Body of pancreas (tissue), 4 donors: ENCODE measurements around the gene TOX4. TPM values are rescaled to one million over a fixed set of nuclear protein-coding genes. Genes with fewer than 3 reads are reported as not detected.

ENCODE experiments used
- ATAC-seq: fragments of 150-250 bp; one replicate; pipeline ENCODE4 v1.9.1; 2016
- DNase-seq, 4 donors: peaks; one replicate each; pipeline ENCODE4 v3.0.0-alpha.2; 2019
- H3K27ac ChIP-seq, 4 donors: fragments of 200-600 bp; sonication (generic); 1 replicate in 3 of 4; 2 replicates in 1 of 4; pipeline versions ENCODE4 v1.5.1 to v1.6.1; 2016 to 2019; ENCODE audit warnings: mild to moderate bottlenecking in 1 of 4, mixed read lengths in 1 of 4, moderate library complexity in 1 of 4
- H3K27me3 ChIP-seq, 2 donors: fragments of 200-600 bp; sonication (generic); one replicate each; pipeline ENCODE4 v1.6.0; 2016; ENCODE audit warnings: mild to moderate bottlenecking in 1 of 2
- H3K36me3 ChIP-seq, 2 donors: fragments of 200-600 bp; sonication (generic); replicated peaks in 1 of 2; 2 replicates each; pipeline ENCODE4 v1.5.1; 2016; ENCODE audit warnings: low read depth in 2 of 2; ENCODE audit not compliant: insufficient read depth in 1 of 2
- H3K4me1 ChIP-seq: fragments of 200-600 bp; sonication (generic); one replicate; pipeline ENCODE4 v1.6.0; 2016
- H3K4me3 ChIP-seq, 2 donors: fragments of 200-600 bp; sonication (generic); 1 replicate in 1 of 2; 2 replicates in 1 of 2; pipeline ENCODE4 v1.5.1; 2016 to 2019
- H3K9me3 ChIP-seq, 3 donors: fragments of 200-600 bp; sonication (generic); 1 replicate in 2 of 3; 2 replicates in 1 of 3; pipeline ENCODE4 v1.5.1; 2016
- CTCF ChIP-seq, 7 experiments: fragments of 450-650 bp in 4 of 7; fragments of 200-600 bp in 3 of 7; sonication (generic) in 3 of 7; IDR thresholded peaks; one replicate each; pipeline ENCODE4 v1.5.1; 2016 to 2019; ENCODE audit warnings: antibody characterized with exemption in 7 of 7
- POLR2A ChIP-seq, 3 donors: fragments of 450-650 bp; IDR thresholded peaks; one replicate each; pipeline ENCODE4 v1.6.1; 2016; ENCODE audit warnings: antibody characterized with exemption in 3 of 3, mild to moderate bottlenecking in 2 of 3
- WGBS, 2 donors: methylation state at CpG; one replicate each; pipeline ENCODE4 v1.1.5; 2017; 5-methylcytosine and 5-hydroxymethylcytosine counted together
- intact Hi-C: fragments of 100-400 bp; cut with DNase I; formaldehyde crosslinking; loops from one replicate; pipeline ENCODE4 v1.15.1; 2023
- total RNA-seq, 2 donors: library from RNA; depleted of rRNA; stranded (reverse); fragments of >200 nt; gene quantifications; one replicate each; pipeline ENCODE4 v1.1.0, GENCODE V29; 2016

The TOX4 gene
- total RNA-seq, 2 donors from 2014 or later: 13.2 to 31.6 TPM

GRCh38 chr14:21525571-21525961 is 48.6 kb downstream of the TOX4 start:
- no peaks in the 10 kb centered on the region for H3K27me3 ChIP-seq
- ATAC-seq (peak; percentile 7), DNase-seq (peak in 3 of 4 donors; percentile 16 to 29 (median 27))
- H3K27ac ChIP-seq: peak overlapping the region in 2 of 4 donors; percentile 54 to 59
- intact Hi-C loops: no loop called here
- 54 to 57% methylated on average over 11 to 12 of the region's 12 CpGs for WGBS, 2 donors
- no peaks in the 10 kb centered on the region for H3K9me3 ChIP-seq
- H3K4me3 ChIP-seq: peak overlapping the region; percentile 70 to 87
- no peaks in the 10 kb centered on the region for H3K36me3 ChIP-seq
- no peak for TF ChIP-seq POLR2A (IDR thresholded peaks at IDR 0.05)
- peaks cover 9% of the 10 kb centered on the region for H3K4me1 ChIP-seq

GRCh38 chr14:21525962-21526671 is 49.1 kb downstream of the TOX4 start, which contains the start of gene SALL2:
SALL2 (minus strand) TSS chr14:21526346; CDS start chr14:21526127, 219 bp downstream.
- peak; percentile 65 to 83 (median 82) for DNase-seq
- peak; percentile 94 for ATAC-seq
- H3K9me3 ChIP-seq: no peaks in the 10 kb centered on the region
- H3K4me3 ChIP-seq: peak within 1 kb of the TSS; percentile 70 to 87
- no peaks in the 10 kb centered on the region for H3K27me3 ChIP-seq
- H3K27ac ChIP-seq: peak within 1 kb of the TSS in 2 of 4 donors; percentile 54 to 59
- WGBS, 2 donors: 0 to 1% methylated on average over 25 to 28 of the region's 43 CpGs
- TF ChIP-seq CTCF (IDR thresholded peaks at IDR 0.05) (no peak), POLR2A (IDR thresholded peaks at IDR 0.05) (peak in 2 of 3 donors; percentile 40 to 60)
- peaks cover 9% of the 10 kb centered on the region for H3K4me1 ChIP-seq
- H3K36me3 ChIP-seq: no peaks in the 10 kb centered on the region
- intact Hi-C loops: no loop called here

- DNase-seq: no peak
- intact Hi-C loops: no loop called here
- TF ChIP-seq CTCF (IDR thresholded peaks at IDR 0.05): no peak
- TF ChIP-seq POLR2A (IDR thresholded peaks at IDR 0.05): no peak
- no peaks in the 10 kb centered on the region for H3K9me3 ChIP-seq
- ATAC-seq: no peak
- peak overlapping the region in 2 of 4 donors; percentile 54 to 59 for H3K27ac ChIP-seq
- peaks cover 9% of the 10 kb centered on the region for H3K4me1 ChIP-seq
- H3K27me3 ChIP-seq: no peaks in the 10 kb centered on the region
- H3K36me3 ChIP-seq: no peaks in the 10 kb centered on the region
- 20 to 21% methylated on average over 13 of the region's 13 CpGs for WGBS, 2 donors
- H3K4me3 ChIP-seq: peak overlapping the region; percentile 70 to 87
These were observed 49.8 kb downstream of the TOX4 start for GRCh38 chr14:21526672-21527317.

GRCh38 chr14:21527318-21527679 is 50.3 kb downstream of the TOX4 start:
- H3K4me3 ChIP-seq: no peak overlapping the region
- 49 to 64% methylated on average over 1 of the region's 1 CpG for WGBS, 2 donors
- H3K36me3 ChIP-seq: no peaks in the 10 kb centered on the region
- intact Hi-C loops: no loop called here
- no peak overlapping the region for H3K27ac ChIP-seq
- DNase-seq: no peak
- H3K4me1 ChIP-seq: peaks cover 9% of the 10 kb centered on the region
- no peaks in the 10 kb centered on the region for H3K27me3 ChIP-seq
- no peak for ATAC-seq
- no peaks in the 10 kb centered on the region for H3K9me3 ChIP-seq
- TF ChIP-seq POLR2A (IDR thresholded peaks at IDR 0.05): no peak
- TF ChIP-seq CTCF (IDR thresholded peaks at IDR 0.05): no peak
